Prostate gland (tissue), 2 donors: ENCODE data around the gene OLFML1. TPM values are rescaled to one million over a fixed set of nuclear protein-coding genes. Genes with fewer than 3 reads are reported as not detected.

Source experiments
- DNase-seq: peaks from one replicate; pipeline ENCODE4 v3.0.0-alpha.2; 2019; ENCODE audit warnings: low spot score
- H3K27ac ChIP-seq, 2 donors: fragments of 200-600 bp; sonication (generic); 2 replicates each; pipeline ENCODE4 v1.5.1; 2017 to 2019
- H3K27me3 ChIP-seq: fragments of 200-600 bp; sonication (generic); replicated peaks from 2 replicates; pipeline ENCODE4 v1.5.1; 2019; ENCODE audit not compliant: insufficient read depth
- H3K36me3 ChIP-seq, 2 donors: fragments of 200-600 bp; sonication (generic); 1 replicate in 1 of 2; 2 replicates in 1 of 2; pipeline versions ENCODE4 v1.5.1 to v1.8.1; 2017 to 2019
- H3K4me1 ChIP-seq: fragments of 200-600 bp; sonication (generic); replicated peaks from 2 replicates; pipeline ENCODE4 v1.5.1; 2019
- H3K4me3 ChIP-seq, 2 donors: fragments of 200-600 bp; sonication (generic); 2 replicates each; pipeline ENCODE4 v1.5.1; 2017 to 2019
- H3K9me3 ChIP-seq: fragments of 200-600 bp; sonication (generic); 2 replicates; pipeline ENCODE4 v1.5.1; 2017
- POLR2A ChIP-seq: fragments of 450-650 bp; IDR thresholded peaks from one replicate; pipeline ENCODE4 v1.6.1; 2016; ENCODE audit warnings: antibody characterized with exemption, mild to moderate bottlenecking
- POLR2AphosphoS5 ChIP-seq: sonication (generic); formaldehyde crosslinking; IDR thresholded peaks from one replicate; pipeline ENCODE4 v1.6.1; 2017; ENCODE audit warnings: antibody characterized with exemption
- WGBS: methylation state at CpG from one replicate; pipeline ENCODE4 v1.1.5; 2018; 5-methylcytosine and 5-hydroxymethylcytosine counted together
- intact Hi-C: fragments of 100-400 bp; cut with DNase I; formaldehyde crosslinking; loops from one replicate; pipeline ENCODE4 v1.14.2; 2022
- total RNA-seq, 2 donors: library from RNA; depleted of rRNA; stranded (reverse); fragments of >200 nt; gene quantifications; one replicate each; pipeline ENCODE4 v1.1.0, GENCODE V29; 2016
- TF ChIP-seq, protein P1 (sequence below), 4 experiments: fragments of 200-600 bp in 2 of 4; fragments of 450-650 bp in 2 of 4; sonication (generic) in 2 of 4; IDR thresholded peaks; 1 replicate in 3 of 4; 2 replicates in 1 of 4; pipeline ENCODE4 v1.5.1; 2016 to 2019; ENCODE audit warnings: antibody characterized with exemption in 4 of 4, mild to moderate bottlenecking in 2 of 4, moderate library complexity in 2 of 4

OLFML1 gene
- total RNA-seq, 2 donors from 2014 or later: 3.5 to 4.4 TPM

DNA sequence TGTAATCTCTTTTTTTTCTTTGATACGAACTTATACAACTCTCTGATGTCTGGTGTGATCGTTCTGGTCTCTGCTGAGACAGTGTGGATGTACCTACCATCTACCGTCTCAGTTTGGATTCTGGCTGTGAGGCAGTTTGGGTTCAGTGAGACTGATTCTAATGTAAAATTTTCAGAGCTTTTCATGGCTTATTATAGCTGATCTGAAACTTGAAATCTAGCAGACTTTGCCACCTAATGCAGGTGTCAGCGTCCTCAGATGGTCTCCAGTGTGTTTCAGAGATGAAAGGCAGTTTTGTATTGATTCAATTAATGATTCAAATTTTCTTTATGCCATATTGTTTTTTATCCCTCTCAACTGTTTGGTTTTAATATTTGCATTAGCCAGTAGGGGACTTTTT is 64.4 kb downstream of the OLFML1 start:
- 70% methylated on average over 4 of the region's 4 CpGs for WGBS
- Histone ChIP-seq H3K4me1 (peaks cover 1% of the 10 kb centered on the region), H3K27me3 (no peaks in the 10 kb centered on the region), H3K27ac (no peak overlapping the region), H3K4me3 (no peak overlapping the region), H3K36me3 (no peaks in the 10 kb centered on the region), H3K9me3 (no peaks in the 10 kb centered on the region)
- no peak for DNase-seq
- no peak for TF ChIP-seq POLR2AphosphoS5
- TF ChIP-seq POLR2A: no peak
- TF ChIP-seq, protein P1, sequence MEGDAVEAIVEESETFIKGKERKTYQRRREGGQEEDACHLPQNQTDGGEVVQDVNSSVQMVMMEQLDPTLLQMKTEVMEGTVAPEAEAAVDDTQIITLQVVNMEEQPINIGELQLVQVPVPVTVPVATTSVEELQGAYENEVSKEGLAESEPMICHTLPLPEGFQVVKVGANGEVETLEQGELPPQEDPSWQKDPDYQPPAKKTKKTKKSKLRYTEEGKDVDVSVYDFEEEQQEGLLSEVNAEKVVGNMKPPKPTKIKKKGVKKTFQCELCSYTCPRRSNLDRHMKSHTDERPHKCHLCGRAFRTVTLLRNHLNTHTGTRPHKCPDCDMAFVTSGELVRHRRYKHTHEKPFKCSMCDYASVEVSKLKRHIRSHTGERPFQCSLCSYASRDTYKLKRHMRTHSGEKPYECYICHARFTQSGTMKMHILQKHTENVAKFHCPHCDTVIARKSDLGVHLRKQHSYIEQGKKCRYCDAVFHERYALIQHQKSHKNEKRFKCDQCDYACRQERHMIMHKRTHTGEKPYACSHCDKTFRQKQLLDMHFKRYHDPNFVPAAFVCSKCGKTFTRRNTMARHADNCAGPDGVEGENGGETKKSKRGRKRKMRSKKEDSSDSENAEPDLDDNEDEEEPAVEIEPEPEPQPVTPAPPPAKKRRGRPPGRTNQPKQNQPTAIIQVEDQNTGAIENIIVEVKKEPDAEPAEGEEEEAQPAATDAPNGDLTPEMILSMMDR (IDR thresholded peaks at IDR 0.05): no peak
- intact Hi-C loops: no loop called here

DNA sequence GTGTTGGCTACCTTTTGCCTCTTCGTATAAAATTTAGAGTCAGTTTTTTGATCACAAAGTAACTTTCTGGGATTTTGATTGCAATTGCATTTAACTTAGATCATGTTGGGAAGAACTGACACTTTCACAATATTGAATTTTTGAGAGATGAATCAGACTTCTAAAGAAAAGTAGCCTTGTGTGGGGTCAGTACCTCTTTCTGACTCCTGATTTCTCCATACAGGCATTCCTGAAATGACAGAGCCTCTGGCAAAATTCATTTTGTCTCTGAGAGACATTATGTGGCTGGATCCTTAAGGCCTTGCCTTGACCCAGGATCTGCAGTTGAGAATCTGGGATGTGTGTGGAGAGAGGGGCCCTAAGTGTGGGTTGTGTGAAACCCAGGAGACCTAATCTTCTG is 66.3 kb downstream of the OLFML1 start:
- Histone ChIP-seq H3K4me3 (no peak overlapping the region), H3K27ac (no peak overlapping the region), H3K9me3 (no peaks in the 10 kb centered on the region), H3K27me3 (no peaks in the 10 kb centered on the region), H3K4me1 (peaks cover 7% of the 10 kb centered on the region), H3K36me3 (no peaks in the 10 kb centered on the region)
- no peak for DNase-seq
- intact Hi-C loops: no loop called here
- TF ChIP-seq, protein P1 (IDR thresholded peaks at IDR 0.05): no peak
- no peak for TF ChIP-seq POLR2AphosphoS5
- no peak for TF ChIP-seq POLR2A
- WGBS: 97% methylated on average over 1 of the region's 1 CpG

DNA sequence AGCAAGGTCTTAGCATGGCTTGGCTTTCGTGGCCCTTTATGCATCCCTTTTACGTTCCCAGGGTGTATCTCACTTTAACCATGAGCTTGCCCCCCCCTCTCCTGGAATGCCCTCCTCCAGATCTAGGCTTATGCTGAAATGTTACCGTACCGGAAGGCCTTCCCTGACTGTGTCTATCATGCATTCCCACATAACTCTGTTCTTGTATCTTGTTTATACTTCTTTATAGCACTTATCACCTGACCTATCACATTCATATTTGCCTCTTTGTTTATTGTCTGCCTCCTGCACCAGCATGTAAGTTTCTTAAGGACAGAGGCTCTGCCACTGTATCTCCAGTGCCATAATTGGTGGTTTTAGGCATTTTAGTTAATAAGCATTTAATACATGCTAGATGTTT is 67.4 kb downstream of the OLFML1 start:
- DNase-seq: no peak
- Histone ChIP-seq H3K27ac (no peak overlapping the region), H3K27me3 (no peaks in the 10 kb centered on the region), H3K4me1 (peaks cover 7% of the 10 kb centered on the region), H3K36me3 (no peaks in the 10 kb centered on the region), H3K9me3 (no peaks in the 10 kb centered on the region), H3K4me3 (no peak overlapping the region)
- TF ChIP-seq, protein P1 (IDR thresholded peaks at IDR 0.05): no peak
- TF ChIP-seq POLR2AphosphoS5: peak; percentile 22
- WGBS: 72% methylated on average over 4 of the region's 4 CpGs
- intact Hi-C loops: no loop called here

DNA sequence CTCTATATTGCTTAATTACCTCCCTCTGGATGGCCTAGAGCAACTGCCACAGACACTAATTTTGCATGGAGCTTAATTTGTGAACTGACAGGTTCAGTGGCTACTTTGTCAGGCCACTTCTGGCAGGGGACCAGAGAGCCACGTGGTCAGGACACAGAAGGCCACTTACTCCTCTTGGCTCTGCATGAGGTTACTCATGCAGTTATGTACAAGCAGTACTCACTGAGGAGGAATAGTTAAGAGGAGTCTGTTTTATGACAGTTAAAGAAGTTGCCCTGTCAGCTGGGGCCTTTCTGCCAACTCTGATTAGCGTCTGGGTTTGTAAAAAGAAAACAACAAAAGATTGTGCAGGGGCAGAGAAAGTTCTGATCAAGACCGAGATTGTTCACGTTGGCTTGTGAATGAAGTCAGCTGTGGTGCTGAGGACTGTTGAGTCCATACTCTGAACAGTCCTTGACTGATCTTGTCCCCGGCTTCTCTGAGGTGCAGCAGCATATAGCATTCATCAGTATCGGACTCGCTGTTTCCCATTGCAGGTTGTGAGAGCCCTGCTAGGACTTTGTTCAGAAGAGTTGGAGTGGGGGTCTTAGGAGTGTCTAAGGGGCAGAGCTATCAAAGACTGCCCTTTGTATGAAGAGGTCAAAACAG is 69.9 kb downstream of the OLFML1 start:
- Histone ChIP-seq H3K4me1 (peaks cover 7% of the 10 kb centered on the region), H3K4me3 (no peak overlapping the region), H3K27ac (peak overlapping the region; percentile 7 to 64), H3K27me3 (no peaks in the 10 kb centered on the region), H3K36me3 (no peaks in the 10 kb centered on the region), H3K9me3 (no peaks in the 10 kb centered on the region)
- TF ChIP-seq POLR2AphosphoS5: peak; percentile 76
- no peak for TF ChIP-seq POLR2A
- intact Hi-C loops: no loop called here
- DNase-seq: peak; percentile 67
- 29% methylated on average over 7 of the region's 7 CpGs for WGBS

DNA sequence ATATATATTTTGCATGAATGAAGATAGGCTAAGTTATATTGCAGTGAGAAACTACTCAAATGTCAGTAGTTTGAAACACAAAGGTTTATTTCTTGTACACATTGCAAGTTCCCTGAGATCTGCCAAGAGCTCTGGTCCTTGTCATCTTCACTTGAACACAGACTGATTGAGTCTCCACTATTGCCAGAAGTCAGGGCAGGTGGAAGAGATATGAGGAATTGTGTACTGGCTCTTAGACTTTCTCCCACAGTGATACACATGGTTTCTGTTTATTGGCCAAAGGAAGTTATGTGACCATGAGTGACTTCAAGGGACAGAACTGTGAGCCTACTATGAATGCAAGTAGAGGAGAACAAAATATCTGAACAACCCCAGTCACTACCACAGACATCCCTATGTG is 72.7 kb downstream of the OLFML1 start:
- TF ChIP-seq, protein P1 (IDR thresholded peaks at IDR 0.05): no peak
- TF ChIP-seq POLR2A (no peak), POLR2AphosphoS5 (no peak)
- DNase-seq: no peak
- Histone ChIP-seq H3K27ac (no peak overlapping the region), H3K9me3 (no peaks in the 10 kb centered on the region), H3K27me3 (no peaks in the 10 kb centered on the region), H3K4me1 (peaks cover 7% of the 10 kb centered on the region), H3K4me3 (no peak overlapping the region), H3K36me3 (no peaks in the 10 kb centered on the region)
- intact Hi-C loops: no loop called here
